Neuronal stem cell (in vitro differentiated cells): ENCODE results near the gene CRB3. TPM values are rescaled to one million over a fixed set of nuclear protein-coding genes. Genes with fewer than 3 reads are reported as not detected.

Experiments used
- small RNA-seq: library from polyadenylated mRNA; stranded (forward); fragments of <200 nt; extraction: miRNeasy Mini kit (QIAGEN cat#:217004); gene quantifications from one replicate; pipeline ENCODE3, GENCODE V24; 2013; ENCODE audit not compliant: insufficient read depth

The CRB3 gene

Small RNA genes within 50 kb of the gene (small RNA-seq; reads per million reads assigned to genes)
- gene AC010503.2 = not detected
